HG03565 (cell line): Measurements from ENCODE around the gene NAT14.

Experiments used
- ATAC-seq: cut with Tn5 transposase; IDR thresholded peaks from one replicate; pipeline ENCODE4 v1.9.1; 2021; ENCODE audit warnings: mild to moderate bottlenecking, moderate library complexity; ENCODE audit not compliant: unreplicated experiment

The NAT14 gene

DNA sequence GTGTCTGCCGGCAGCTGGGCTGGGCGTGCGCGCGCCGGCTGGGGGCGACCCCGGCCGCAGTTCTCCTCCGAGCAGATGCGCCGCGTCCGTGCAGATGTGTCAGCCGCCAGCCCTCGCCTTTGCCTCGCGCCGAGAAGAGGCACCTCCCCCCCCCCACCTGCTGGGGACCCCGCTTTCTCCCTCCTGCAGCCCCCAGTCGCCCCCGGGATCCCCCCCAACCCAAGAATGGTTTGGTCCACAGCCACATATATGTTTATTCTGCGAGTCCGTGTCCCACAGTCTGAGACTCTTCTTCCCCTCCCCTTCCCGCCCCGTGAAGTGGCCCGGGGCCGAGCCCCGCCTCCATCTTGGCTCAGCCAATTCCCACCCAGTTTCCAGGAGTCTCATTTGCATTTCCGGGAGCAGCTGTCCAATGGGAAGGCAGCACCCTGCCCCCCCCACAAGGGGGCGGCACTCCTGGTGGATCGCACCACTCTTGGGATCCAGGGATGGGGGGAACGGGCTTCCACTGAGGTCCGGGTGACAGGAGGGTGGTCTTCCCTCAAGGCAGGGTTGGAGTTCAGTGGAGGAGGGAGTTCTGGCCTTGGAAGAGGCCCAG lies 32.1 kb upstream of the NAT14 start:
- no peak for ATAC-seq

DNA sequence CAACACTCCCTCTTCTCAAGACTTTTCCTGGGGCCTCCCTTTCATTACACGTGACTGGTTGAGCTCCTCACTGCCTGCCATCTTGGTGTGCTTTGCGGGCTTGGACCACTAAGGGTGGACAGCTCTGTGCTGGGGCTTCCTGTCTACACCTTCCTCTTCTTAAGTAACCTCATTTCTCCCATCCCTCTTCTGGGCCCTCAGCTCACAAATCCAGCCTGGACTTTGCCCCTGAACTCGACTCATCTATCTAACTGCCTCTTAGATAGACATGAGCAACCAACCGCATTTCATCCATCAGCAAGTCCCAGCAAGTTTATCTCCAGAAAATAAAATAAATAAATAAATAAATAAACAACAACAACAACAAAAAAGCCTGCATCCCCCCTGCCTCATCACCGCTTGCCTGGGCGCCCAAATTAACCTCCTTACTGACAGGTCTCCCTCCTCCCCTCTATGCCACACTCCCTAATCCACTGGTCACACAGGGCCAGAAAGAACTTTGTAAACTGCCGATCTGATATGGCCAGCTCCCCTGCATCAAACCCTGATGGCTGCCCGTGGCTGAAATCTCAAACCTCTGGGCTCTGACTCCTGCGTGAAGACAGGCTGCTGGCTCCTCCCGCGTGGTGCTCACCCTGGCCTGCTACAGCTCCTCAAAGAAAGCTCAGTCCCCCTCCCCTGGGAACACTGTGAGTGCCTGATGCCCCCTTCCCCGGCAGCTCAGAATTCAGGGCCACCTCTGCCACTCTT lies 31.3 kb upstream of the NAT14 start:
- no peak for ATAC-seq

DNA sequence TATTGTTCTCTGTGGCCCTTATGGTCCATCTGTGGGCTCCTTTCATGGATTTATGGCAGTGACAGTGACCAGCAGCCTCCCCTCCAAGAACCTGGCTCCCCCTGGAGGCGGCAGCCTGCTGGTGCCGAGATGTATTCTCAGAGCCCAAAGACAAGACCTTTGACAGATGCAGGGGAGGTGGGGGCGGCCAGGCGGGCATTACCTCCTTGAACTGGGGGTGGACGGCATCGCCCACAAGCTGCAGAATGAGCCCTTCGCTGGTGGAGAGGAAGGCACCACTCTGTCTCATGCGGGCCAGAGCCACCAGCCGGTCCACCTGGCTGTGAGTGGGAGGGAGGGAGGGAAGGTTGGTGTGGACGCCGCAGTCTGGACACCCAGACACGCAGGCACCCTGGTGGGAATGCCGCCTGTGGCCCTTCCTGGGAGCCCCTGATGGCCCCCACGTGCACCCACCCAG lies 30.2 kb upstream of the NAT14 start:
- ATAC-seq: no peak

DNA sequence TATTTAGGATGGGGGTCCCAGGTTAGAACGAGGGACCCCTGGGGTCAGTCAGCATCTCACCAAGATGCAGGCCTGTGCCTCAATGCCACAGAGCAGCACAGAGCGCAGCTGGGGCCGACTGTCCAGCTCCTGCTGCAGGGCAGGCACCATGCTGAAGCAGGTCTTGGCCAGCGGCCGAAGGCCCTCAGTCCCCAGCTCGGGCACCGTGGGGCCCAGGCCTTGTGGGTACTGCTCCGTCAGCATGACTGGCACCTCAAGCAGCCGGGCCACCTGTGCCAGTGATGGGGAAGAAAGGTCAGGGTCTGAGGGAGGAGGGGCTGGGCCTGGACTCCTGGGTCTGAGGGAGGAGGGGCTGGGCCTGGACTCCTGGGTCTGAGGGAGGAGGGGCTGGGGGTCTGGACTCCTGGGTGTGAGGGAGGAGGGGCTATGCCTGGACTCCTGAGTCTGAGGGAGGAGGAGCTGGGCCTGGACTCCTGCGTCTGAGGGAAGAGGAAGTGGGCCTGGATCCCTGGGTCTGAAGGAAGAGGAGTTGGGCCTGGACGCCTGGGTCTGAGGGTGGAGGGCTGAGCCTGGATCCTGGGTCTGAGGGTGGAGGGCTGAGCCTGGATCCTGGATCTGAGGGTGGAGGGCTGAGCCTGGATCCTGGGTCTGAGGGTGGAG lies 29.3 kb upstream of the NAT14 start:
- ATAC-seq: no peak

DNA sequence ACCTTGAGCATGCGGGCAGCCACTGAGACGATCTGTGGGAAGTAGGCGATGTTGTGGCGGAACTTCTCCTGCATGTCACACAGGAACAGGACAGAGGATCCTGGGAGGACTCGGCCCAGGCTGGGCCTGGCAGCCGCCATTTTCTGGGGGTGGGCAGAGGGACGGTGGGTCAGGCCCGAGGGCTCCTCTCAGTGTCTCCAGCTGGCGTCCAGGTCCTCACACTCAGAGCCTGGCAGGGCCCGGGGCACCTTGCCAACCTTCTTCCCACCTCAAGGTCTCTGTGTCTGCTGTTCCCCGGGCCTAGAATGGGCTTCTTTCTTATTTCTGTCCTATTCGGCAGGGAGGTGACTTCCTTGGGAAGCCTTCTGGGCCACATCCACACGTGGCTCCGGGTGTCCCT lies 28.6 kb upstream of the NAT14 start:
- ATAC-seq: no peak

DNA sequence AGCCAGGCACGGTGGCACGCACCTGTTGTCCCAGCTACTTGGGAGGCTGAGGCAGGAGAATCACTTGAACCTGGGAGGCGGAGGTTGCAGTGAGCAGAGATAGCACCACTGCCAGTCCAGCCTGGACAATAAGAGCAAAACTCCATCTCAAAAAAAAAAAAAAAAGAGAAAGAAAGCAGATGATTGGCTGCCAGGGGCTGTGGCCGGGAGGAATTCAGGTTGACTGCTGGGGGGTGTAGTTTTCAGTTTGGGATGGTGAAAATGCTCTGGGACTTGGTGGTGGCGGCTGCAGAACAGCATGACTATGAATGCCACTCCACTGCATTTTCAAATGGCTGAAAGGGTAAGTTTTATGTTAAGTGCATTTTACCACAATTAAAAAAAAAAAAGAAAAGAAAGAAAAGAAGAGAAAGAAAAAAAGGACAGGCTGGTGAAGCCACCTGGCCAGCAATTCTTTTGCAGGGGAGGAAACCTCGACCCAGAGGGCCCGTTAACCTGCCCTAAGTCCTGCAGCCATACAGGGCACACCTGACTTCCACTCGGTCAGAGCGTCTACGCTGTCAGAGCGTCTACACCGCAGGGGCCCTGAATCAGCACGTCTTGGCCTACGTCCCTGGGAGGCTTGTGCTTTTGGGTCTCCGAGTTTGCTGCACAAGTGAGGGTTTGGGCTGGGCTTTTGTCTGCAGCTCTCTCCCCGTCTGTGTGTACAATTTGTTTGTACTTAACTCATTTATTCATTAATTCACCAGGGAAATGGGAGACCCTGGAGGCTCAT lies 27.1 kb upstream of the NAT14 start:
- no peak for ATAC-seq

DNA sequence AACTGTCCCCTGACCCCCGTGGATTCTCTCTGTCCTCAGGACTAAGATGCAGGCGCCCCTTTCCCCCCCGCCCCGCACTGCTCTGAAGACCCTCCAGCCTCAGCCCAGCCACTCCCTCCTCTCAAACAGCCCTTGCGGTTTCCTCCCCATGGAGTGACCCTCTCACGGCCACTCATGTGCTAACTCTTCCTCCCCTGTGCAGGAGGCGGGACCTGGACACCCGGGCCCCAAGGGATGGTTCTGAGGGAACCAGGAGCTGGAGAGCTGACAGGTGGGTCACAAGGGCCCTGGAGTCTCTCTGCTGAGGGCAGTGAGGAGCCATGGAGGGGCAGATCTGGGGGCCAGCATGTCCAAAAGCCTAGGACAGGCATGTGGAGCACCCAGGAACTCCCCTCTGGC lies 25.4 kb upstream of the NAT14 start:
- no peak for ATAC-seq

DNA sequence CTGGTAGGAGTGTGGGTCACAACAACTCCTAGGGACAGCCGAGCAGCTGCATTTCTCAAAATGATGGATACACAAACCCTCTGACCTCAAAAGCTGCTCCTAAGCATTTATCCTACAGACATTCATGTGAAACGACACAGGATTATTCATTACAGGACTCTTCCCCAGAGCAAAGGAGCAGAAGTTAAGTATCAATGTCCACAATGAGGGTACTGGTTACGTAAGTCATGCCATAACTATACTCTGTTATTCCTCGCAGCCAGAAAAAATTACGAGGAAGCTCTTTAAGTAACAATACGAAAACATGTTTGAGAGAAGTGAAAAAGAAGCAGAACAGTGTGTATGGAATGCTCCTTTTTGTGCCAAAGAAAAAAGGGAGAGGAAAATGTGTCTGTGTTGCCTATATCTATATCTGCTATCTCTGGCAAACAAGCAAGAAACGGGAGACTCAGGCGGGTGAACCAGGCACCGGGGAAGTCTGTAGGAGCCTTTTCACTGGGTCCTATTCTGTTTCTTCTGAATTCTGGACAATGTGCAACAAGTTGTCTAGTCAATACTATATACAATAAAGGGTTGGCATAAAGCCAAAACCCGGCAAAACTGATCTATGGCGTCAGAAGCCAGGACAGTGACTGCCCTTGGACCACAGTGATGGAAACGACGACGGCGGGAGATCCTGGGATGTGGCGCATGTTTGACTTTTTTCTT lies 24.9 kb upstream of the NAT14 start:
- no peak for ATAC-seq

DNA sequence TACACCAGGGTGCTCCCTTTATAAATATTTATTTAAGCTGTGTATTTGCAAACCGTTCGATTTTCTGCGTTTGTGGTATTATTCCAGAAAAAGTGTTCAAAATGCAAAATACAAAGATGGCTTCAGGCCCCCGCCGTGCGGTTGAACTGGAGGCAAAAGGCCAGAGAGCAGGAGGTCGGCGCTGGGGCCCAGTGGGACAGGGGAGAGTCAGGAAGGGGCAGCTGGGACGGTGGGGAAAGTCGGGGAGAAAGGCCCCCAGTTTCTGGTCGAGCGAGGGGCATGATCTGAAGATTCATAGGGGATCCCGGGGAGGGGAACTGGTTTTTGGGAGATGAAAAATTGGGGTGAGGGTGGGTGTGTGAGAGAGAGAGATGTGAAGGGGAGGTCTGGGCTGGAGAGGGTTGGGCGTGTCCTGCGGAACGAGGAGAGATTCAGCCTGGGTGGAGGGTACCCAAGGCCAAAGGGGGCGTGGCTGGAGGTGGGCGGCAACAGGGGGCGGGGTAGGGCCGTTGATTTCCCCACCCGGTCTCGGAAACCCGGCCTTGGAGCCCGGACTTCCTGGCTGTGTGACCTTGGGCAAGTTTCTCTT lies 24.2 kb upstream of the NAT14 start:
- ATAC-seq: no peak

DNA sequence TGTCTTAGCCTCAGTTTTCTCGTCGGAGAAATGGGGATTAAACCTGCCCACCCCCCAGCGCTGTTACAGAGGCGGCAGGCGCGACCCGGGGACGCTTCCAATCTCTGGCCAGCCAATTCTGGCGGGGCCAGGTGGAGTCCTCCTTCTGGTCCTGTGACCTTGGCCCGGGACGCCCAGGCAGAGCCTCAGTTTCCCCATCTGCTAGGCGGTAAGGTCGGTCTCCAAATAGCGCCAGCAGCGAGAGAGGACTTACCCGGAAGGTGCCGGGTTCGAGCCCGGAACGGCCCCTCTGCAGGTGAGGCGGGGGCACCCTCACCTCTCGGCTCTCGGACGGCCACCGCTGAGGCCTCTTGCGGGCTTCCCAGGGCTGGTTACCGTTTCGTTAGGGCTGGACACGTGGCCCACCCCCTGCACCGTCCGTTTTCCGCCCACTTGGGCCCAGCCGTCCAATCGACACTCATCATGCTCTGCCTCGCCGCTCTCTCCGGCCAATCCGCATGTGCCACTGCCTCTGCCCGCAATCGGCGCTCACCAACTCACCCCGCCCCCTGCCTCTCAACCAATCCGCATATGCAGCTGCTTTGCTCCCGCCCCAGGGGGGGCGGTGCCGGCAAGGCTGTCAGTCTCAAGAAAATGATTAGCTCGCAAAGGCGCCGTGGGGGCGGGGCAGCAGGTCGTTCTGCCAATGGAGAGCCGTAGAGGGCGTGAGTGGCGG lies 23.6 kb upstream of the NAT14 start, which contains the start of gene ISOC2:
Gene ISOC2 (minus strand): TSS at position 384 of the 715 bp plus-strand sequence. CDS start 5,156 bp downstream, outside the sequence.
- ATAC-seq: peak; percentile 93

DNA sequence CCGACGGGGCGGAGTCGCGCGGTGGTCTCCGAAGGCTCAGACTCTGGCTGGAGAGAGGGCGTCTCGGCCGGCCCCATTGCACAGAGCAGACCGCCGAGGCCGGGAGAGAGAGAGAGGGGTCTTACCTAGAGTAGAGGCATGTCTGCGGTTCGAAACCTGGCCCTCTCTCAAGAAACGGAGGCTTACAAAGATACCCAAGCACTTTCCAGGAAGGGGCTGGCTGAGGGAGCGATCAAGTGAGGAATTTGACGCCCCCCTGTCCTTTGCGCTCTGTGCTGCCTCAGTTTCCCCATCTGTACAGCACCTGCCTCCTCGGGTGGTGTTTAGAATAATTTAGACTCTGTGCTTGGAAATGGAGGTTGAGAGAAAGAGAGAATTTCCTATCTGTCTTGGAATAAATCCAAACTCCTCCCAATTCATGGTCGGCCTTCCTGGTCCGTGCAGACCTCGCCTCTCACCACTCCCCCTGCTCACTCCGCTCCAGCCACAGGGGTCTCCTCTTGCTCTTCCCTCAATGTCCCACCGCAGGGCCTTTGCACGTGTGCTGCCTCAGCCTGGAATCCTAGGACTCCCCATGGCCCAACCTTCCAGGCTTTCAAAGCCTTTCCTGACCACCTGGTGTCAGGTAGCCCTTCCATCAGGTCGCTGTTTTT lies 22.9 kb upstream of the NAT14 start:
- ATAC-seq: no peak

DNA sequence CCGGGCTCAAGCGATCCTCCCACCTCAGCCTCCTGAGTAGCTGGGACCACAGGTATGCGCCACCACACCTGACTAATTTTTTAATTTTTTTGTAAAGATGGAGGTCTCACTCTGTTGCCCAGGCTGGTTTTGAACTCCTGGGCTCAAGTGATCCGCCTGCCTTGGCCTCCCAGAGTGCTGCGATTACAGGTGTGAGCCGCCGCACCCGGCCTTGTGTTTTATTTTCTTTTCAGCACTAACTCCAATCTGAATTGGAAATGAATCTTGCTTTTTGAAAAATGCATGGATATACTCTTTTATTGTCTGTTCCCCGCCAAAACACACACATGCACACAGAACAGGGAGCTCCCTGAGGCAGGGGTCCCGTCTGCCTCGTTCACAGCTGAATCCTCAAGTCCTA lies 22.3 kb upstream of the NAT14 start:
- ATAC-seq: no peak

DNA sequence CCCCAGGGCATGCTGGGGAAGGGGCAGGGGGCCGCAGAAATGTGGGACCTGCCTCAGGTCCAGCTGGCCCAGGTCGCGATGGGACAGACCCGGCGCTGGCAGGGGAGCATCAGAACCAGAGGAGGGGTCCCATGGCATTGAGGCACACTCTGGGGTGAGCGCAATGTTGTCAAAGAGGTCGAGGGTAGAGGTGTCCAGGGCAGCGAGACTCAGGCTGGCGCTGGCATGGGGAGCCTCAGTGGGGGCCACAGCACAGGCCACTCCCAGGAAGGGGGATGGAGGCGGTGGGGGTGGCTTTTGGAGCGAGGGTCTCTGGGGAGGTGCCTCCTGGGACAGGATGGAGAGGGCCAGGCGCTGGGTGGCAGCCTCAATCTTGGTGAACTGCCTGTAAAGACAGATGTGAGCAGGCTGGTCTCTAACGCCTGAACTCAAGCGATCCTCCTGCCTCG lies 21.4 kb upstream of the NAT14 start:
- ATAC-seq: no peak

DNA sequence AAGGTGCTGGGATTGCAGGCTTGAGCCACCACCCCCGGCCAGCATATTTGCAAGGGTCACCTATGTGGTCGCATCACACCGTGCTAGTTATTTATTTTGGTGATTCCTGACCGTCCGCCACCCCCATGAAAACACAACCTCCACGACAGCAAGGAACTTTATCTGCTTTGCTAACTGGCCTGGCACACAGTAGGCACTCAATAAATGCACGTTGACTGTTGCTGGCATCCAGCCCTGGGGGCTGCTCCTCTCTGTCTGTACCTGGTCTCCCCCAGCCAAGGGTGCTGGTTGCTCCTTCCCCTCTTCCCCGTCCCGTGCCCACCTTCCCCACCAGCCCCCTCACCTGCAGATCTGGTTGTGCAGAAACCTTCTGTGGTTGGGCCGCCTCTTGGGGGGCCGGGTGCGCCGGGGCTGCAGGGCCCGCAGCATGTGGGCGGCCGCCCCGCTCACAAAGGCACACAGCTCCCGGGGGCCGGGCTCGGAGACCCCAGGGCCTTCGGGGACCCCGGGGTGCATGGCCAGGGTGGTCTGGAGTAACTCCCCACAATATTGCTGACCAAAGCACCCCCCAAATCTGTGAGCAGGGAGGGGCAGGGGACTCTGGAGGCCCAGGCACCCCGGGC lies 20.8 kb upstream of the NAT14 start:
- no peak for ATAC-seq

DNA sequence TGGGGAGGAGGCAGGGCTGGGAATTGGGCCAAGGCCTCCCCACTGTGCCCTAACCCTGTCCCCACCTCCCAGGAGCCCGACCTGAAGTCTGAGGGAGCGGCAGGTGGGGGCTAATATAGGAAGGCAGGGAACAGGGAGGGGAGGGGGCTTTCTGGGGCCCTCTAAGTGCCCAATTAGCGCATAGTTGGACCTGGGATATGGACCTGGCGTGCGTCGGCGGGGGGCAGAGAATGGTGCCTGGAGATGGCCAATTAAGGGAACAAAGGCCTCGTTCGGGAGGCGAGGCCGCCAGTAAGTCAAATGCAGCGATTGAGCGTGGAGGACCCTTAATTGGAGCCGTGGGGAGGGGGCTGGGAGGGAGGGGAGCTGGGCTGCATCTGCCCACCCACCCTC lies 20.3 kb upstream of the NAT14 start, which contains the start of gene C19orf85:
Gene C19orf85 (minus strand): TSS at position 90 of the 393 bp plus-strand sequence. CDS start 197 bp downstream, outside the sequence.
- ATAC-seq: no peak

DNA sequence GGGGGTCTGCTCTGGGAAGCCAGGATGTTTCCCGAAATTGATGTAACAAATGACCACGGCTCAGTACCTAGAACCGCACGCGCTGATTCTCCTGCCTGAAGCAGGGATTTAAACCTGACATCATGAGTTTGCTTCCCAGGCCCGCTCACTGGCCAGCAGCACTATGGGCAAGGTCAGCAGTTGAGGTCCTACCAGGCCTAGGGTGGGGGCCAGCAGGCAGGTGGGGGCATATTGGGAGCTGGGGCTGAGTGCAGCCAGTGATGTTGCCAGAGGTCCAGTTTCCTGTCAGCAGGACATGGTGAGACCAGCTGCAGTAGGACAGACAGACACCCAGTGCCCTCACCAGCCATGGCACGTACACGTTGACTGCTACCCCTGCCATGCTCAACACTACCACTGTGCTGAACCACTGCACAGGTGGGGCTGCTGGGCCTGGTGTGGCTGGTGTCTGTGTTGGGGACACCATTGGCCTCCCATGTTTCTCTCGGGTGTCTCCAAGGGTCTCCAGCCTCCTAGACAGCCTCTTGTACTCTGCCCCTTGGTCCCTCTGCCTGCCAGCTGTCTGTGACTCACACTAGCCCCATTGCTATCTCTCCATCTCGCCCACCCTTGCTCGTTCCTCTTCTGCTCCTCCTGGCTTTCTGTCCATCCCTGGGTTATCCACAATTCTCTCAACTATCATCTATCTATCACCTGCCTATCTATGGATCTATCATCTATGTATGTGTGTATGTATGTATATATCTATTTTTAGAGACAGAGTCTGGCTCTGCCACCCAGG lies 19.3 kb upstream of the NAT14 start:
- ATAC-seq: no peak

DNA sequence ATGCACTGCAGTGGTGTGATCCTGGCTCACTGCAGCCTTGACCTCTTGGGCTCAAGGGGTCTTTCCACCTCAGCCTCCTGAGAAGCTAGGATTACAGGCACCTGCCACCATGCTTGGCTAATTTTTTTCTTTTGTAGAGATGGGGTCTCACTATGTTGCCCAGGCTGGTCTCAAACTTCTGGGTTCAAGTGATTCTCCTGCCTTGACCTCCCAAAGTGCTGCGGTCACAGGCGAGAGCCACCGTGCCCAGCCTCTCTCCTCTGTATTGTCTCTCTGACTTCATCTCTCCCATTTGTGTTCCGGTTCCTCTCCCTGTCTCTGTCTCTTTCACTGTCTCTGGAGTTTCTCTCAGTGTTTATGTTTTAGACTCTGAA lies 18.8 kb upstream of the NAT14 start:
- no peak for ATAC-seq
